OCI-LY7 (cell line): Measurements from ENCODE around the gene CEACAM6. TPM values are rescaled to one million over a fixed set of nuclear protein-coding genes. Genes with fewer than 3 reads are reported as not detected.
A peak's percentile ranks its signal among the peaks of the same experiment; 100 is the strongest.

Source experiments
- BruUV-seq: library from RNA; stranded (reverse); fragments of 400-500 nt; replicated peaks from 2 replicates; lab custom pipeline; 2021; lab: Mats Ljungman, UMichigan
- CTCF ChIA-PET: fragments of 300-600 bp; sonication (Branson Sonifier 250); formaldehyde crosslinking; loops from one replicate; lab custom pipeline; 2022; ENCODE audit warnings: antibody characterized with exemption; ENCODE audit not compliant: unreplicated experiment; lab: Charles Lee
- POLR2A ChIA-PET: fragments of 300-600 bp; sonication (Branson Sonifier 250); formaldehyde crosslinking; loops from one replicate; lab custom pipeline; 2022; ENCODE audit warnings: antibody characterized with exemption; lab: Charles Lee
- DNase-seq: peaks from one replicate; pipeline ENCODE4 v3.0.0-alpha.2; 2015; ENCODE audit warnings: low spot score
- H2AFZ ChIP-seq: fragments of 200-600 bp; sonication (generic), shearing (Covaris generic); 2 replicates; pipeline ENCODE4 v1.6.1; 2014; ENCODE audit warnings: mild to moderate bottlenecking, antibody characterized with exemption, low read length, moderate library complexity
- H3K27ac ChIP-seq: fragments of 200-600 bp; sonication (generic); 2 replicates; pipeline ENCODE4 v1.5.1; 2014; ENCODE audit warnings: mixed run types, low read depth, mild to moderate bottlenecking, moderate library complexity, low read length, inconsistent platforms; ENCODE audit not compliant: poor library complexity, severe bottlenecking
- H3K36me3 ChIP-seq: fragments of 200-600 bp; sonication (generic); 2 replicates; pipeline ENCODE4 v1.6.1; 2014; ENCODE audit warnings: mild to moderate bottlenecking, antibody characterized with exemption, low read length, moderate library complexity, mixed read lengths; ENCODE audit not compliant: insufficient read depth
- H3K4me1 ChIP-seq: fragments of 200-600 bp; sonication (generic); 2 replicates; pipeline ENCODE4 v1.5.1; 2014; ENCODE audit warnings: mild to moderate bottlenecking, low read length; ENCODE audit not compliant: insufficient read depth, poor library complexity, severe bottlenecking
- H3K4me2 ChIP-seq: fragments of 200-600 bp; sonication (generic); 2 replicates; pipeline ENCODE4 v1.6.1; 2014; ENCODE audit warnings: mild to moderate bottlenecking, low read length
- H3K4me3 ChIP-seq: fragments of 200-600 bp; sonication (generic); 2 replicates; pipeline ENCODE4 v1.5.1; 2014; ENCODE audit warnings: mild to moderate bottlenecking, low read depth, low read length; ENCODE audit not compliant: poor library complexity, severe bottlenecking
- H3K79me2 ChIP-seq: fragments of 200-600 bp; sonication (generic); 2 replicates; pipeline ENCODE4 v1.6.1; 2016; ENCODE audit warnings: low read depth, mild to moderate bottlenecking, low read length, moderate library complexity, mixed read lengths; ENCODE audit not compliant: insufficient read depth
- H3K9me2 ChIP-seq: fragments of 200-600 bp; sonication (generic); 2 replicates; pipeline ENCODE4 v1.6.1; 2016; ENCODE audit warnings: mild to moderate bottlenecking, low read length, mixed read lengths; ENCODE audit not compliant: insufficient read depth
- H3K9me3 ChIP-seq: fragments of 200-600 bp; sonication (generic); 2 replicates; pipeline ENCODE4 v1.6.1; 2014; ENCODE audit warnings: mild to moderate bottlenecking, mixed run types, low read length, mixed read lengths
- H4K20me1 ChIP-seq: fragments of 200-600 bp; sonication (generic); 2 replicates; pipeline ENCODE4 v1.6.1; 2014; ENCODE audit warnings: mild to moderate bottlenecking, antibody characterized with exemption, low read length, moderate library complexity, mixed read lengths; ENCODE audit not compliant: insufficient read depth
- EZH2phosphoT487 ChIP-seq: fragments of 200-600 bp; sonication (generic); IDR thresholded peaks from 2 replicates; pipeline ENCODE4 v1.6.1; 2018; ENCODE audit warnings: low read depth, borderline replicate concordance, mild to moderate bottlenecking, mixed run types, antibody characterized with exemption, low read length, moderate library complexity, mixed read lengths
- intact Hi-C: fragments of 100-400 bp; cut with micrococcal nuclease; formaldehyde crosslinking; loops from one replicate; pipeline ENCODE4 v1.10.0; 2022; ENCODE audit not compliant: unreplicated experiment
- total RNA-seq, 2 experiments: library from RNA; depleted of rRNA in 1 of 2; stranded (reverse); fragments of >200 nt in 1 of 2; shearing (Covaris generic) in 1 of 2; gene quantifications; 2 replicates each; pipeline ENCODE4 v1.2.3, GENCODE V29; 2014 to 2022
- TF ChIP-seq, protein P1 (sequence below): fragments of 200-600 bp; sonication (generic); conservative IDR thresholded peaks from 2 replicates; pipeline ENCODE4 v1.5.1; 2014; ENCODE audit warnings: mild to moderate bottlenecking, antibody characterized with exemption, low read length, moderate library complexity, mixed read lengths

The CEACAM6 gene
- total RNA-seq, 2 experiments from 2014 or later: not detected

DNA sequence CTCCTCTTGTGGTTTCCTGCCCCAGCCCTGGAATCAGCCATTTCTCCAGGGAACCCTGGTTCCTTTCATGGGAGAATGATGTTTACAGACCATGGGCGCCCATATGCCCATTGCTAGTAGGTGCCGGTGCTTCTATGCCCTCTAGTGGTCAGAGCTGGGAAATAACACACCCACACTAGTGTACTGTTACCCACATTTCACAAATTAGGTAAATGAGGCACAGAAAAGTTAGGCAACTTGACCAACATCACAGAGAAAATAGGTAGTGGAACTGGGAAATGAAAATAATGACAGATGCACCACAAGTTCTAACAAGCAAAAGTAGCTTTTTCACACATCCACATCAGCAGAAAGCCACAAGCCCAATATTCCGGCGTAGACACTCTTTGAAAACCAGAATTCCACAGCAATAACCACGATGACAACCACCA, 39.7 kb downstream of the CEACAM6 start:
- Histone ChIP-seq H4K20me1 (no peaks in the 10 kb centered on the region), H3K4me1 (peaks cover 16% of the 10 kb centered on the region), H3K4me3 (no peak overlapping the region), H3K79me2 (no peaks in the 10 kb centered on the region), H3K27ac (no peak overlapping the region), H3K4me2 (no peak overlapping the region), H3K36me3 (no peaks in the 10 kb centered on the region), H3K9me3 (no peaks in the 10 kb centered on the region), H3K9me2 (no peaks in the 10 kb centered on the region), H2AFZ (no peak overlapping the region)
- POLR2A ChIA-PET: interaction anchor here (0.6 to 1.2 kb wide), 4 partner anchors 9 to 16 kb away, joined by 3 to 7 read pairs (median 3); no protein-coding TSS in a partner anchor
- CTCF ChIA-PET: no interaction called here
- intact Hi-C loops: loop anchor here (10.0 kb wide), 1 partner anchor 160 kb away; the partner anchor contains the start of gene RABAC1
- peak; percentile 73 for DNase-seq
- TF ChIP-seq EZH2phosphoT487: no peak
- TF ChIP-seq, protein P1, sequence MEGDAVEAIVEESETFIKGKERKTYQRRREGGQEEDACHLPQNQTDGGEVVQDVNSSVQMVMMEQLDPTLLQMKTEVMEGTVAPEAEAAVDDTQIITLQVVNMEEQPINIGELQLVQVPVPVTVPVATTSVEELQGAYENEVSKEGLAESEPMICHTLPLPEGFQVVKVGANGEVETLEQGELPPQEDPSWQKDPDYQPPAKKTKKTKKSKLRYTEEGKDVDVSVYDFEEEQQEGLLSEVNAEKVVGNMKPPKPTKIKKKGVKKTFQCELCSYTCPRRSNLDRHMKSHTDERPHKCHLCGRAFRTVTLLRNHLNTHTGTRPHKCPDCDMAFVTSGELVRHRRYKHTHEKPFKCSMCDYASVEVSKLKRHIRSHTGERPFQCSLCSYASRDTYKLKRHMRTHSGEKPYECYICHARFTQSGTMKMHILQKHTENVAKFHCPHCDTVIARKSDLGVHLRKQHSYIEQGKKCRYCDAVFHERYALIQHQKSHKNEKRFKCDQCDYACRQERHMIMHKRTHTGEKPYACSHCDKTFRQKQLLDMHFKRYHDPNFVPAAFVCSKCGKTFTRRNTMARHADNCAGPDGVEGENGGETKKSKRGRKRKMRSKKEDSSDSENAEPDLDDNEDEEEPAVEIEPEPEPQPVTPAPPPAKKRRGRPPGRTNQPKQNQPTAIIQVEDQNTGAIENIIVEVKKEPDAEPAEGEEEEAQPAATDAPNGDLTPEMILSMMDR: peak; percentile 94
- no TSS peak for BruUV-seq

DNA sequence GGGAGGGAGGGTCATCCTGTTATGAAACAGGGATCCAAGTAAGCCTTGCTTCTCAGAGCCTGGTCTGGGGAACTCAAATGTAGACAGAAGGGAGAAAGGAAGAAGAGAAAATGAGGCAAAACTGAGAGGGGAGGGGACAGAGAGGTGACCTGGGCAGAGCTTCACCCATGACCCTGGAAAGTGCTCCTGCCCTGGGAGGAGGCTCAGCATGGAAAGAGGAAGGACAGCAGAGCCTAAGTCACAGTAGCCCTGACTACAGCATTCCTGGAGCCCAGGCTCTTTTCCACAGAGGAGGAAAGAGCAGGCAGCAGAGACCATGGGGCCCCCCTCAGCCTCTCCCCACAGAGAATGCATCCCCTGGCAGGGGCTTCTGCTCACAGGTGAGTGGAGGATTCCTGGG, 41.0 kb downstream of the CEACAM6 start, which contains the start of gene CEACAM3:
TSS of gene CEACAM3 (plus strand) at position 226 of the 400 bp plus-strand sequence. CDS start at position 317, 91 bp downstream.
- intact Hi-C loops: loop anchor here (10.0 kb wide), 1 partner anchor 158 kb away; the partner anchor contains the start of gene RABAC1
- no TSS peak for BruUV-seq

More for the DNA sequence above, 41.0 kb downstream of the CEACAM6 start, which contains the start of gene CEACAM3:
- POLR2A ChIA-PET: interaction anchor here (0.7 to 1.2 kb wide), 2 partner anchors 10 to 63 kb away, joined by 3 to 7 read pairs; no protein-coding TSS in a partner anchor
- Histone ChIP-seq H3K4me2 (no peak within 1 kb of the TSS), H3K4me3 (no peak within 1 kb of the TSS), H2AFZ (no peak within 1 kb of the TSS), H3K9me3 (peaks cover 2% of the 10 kb centered on the region; the same call in 1 of the 2 replicates), H3K4me1 (peaks cover 16% of the 10 kb centered on the region), H3K9me2 (no peaks in the 10 kb centered on the region), H3K36me3 (no peaks in the 10 kb centered on the region), H3K27ac (no peak within 1 kb of the TSS), H4K20me1 (no peaks in the 10 kb centered on the region), H3K79me2 (no peaks in the 10 kb centered on the region)
- CTCF ChIA-PET: interaction anchor here (0.9 kb wide), 1 partner anchor 40 kb away, joined by 4 read pairs; no protein-coding TSS in a partner anchor
- TF ChIP-seq, protein P1: no peak
- no peak for DNase-seq
